Upper lobe of left lung (tissue), 4 donors: Measurements from ENCODE around the gene KCNIP4.

ENCODE experiments used
- CTCF ChIP-seq, 6 experiments: fragments of 450-650 bp in 4 of 6; fragments of 200-600 bp in 2 of 6; sonication (generic) in 2 of 6; IDR thresholded peaks; one replicate each; pipeline ENCODE4 v1.5.1; 2016 to 2019; ENCODE audit warnings: antibody characterized with exemption in 6 of 6
- EP300 ChIP-seq, 4 donors: sonication (generic); formaldehyde crosslinking; IDR thresholded peaks; one replicate each; pipeline ENCODE4 v1.5.1; 2017; ENCODE audit warnings: antibody characterized with exemption in 4 of 4, control low read depth in 2 of 4
- POLR2A ChIP-seq, 4 donors: fragments of 450-650 bp; IDR thresholded peaks; one replicate each; pipeline ENCODE4 v1.5.1; 2016 to 2017; ENCODE audit warnings: antibody characterized with exemption in 4 of 4, mild to moderate bottlenecking in 2 of 4
- POLR2AphosphoS5 ChIP-seq, 2 donors: sonication (generic); formaldehyde crosslinking; IDR thresholded peaks; one replicate each; pipeline ENCODE4 v1.5.1; 2017; ENCODE audit warnings: antibody characterized with exemption in 2 of 2

GRCh38 chr4:20723019-20723418 lies 1225.6 kb downstream of the KCNIP4 start:
- no peak for TF ChIP-seq CTCF (IDR thresholded peaks at IDR 0.05)
- no peak for TF ChIP-seq POLR2AphosphoS5 (IDR thresholded peaks at IDR 0.05)
- no peak for TF ChIP-seq POLR2A (IDR thresholded peaks at IDR 0.05)
- no peak for TF ChIP-seq EP300 (IDR thresholded peaks at IDR 0.05)
